Measurements from ENCODE around the gene PHACTR3.

DNA sequence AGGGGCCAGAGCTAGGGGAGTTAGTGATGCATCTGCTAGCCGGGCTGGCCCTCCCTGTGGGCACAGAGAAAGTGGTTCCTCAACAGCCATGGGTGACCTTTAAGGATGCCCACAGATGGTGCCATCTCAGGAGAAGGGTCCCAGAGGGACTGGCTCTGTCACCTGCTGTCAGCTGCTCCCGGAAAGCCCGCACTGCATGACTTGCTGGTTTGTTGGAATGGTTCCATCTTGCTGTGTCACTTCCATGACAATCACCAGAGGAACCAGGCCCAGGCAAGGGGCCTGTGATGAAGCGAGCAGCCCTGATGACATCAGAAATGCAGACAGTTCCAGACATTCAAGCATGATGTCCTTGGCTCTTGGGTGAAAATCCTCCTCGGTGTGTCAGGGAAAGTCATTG, 125.2 kb downstream of the PHACTR3 start:
- TF ChIP-seq, protein P1, sequence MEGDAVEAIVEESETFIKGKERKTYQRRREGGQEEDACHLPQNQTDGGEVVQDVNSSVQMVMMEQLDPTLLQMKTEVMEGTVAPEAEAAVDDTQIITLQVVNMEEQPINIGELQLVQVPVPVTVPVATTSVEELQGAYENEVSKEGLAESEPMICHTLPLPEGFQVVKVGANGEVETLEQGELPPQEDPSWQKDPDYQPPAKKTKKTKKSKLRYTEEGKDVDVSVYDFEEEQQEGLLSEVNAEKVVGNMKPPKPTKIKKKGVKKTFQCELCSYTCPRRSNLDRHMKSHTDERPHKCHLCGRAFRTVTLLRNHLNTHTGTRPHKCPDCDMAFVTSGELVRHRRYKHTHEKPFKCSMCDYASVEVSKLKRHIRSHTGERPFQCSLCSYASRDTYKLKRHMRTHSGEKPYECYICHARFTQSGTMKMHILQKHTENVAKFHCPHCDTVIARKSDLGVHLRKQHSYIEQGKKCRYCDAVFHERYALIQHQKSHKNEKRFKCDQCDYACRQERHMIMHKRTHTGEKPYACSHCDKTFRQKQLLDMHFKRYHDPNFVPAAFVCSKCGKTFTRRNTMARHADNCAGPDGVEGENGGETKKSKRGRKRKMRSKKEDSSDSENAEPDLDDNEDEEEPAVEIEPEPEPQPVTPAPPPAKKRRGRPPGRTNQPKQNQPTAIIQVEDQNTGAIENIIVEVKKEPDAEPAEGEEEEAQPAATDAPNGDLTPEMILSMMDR (conservative IDR thresholded peaks at IDR 0.05): no peak
- no peak for TF ChIP-seq ZFX (IDR thresholded peaks at IDR 0.05)

All from C4-2B (cell line).